HepG2 (cell line): ENCODE measurements around the gene C9orf43. TPM values are rescaled to one million over a fixed set of nuclear protein-coding genes. Genes with fewer than 3 reads are reported as not detected.

ENCODE experiments used
- ATF7-NPFF ChIP-seq: sonication (generic); formaldehyde crosslinking; IDR thresholded peaks from 2 replicates; pipeline ENCODE4 v1.8.1; 2023; ENCODE audit warnings: mild to moderate bottlenecking, low read depth, missing genetic modification reagents, moderate library complexity
- DMAP1 ChIP-seq: IDR thresholded peaks from 2 replicates; pipeline ENCODE4 v1.6.1; 2016
- FOXA1 ChIP-seq, 2 experiments: fragments of 450-650 bp in 1 of 2; sonication (generic) in 1 of 2; formaldehyde crosslinking in 1 of 2; IDR thresholded peaks; 2 replicates each; pipeline versions ENCODE4 v1.4.0 to v1.6.1; 2016 to 2020; ENCODE audit warnings: missing genetic modification reagents in 1 of 2
- GATA4 ChIP-seq: sonication (generic); IDR thresholded peaks from 2 replicates; pipeline ENCODE4 v1.6.1; 2016; ENCODE audit warnings: antibody characterized with exemption, low read depth, borderline replicate concordance
- SAFB2 ChIP-seq: sonication (generic); formaldehyde crosslinking; IDR thresholded peaks from 2 replicates; pipeline ENCODE4 v1.5.1; 2020; ENCODE audit warnings: missing genetic modification reagents, low read depth, mild to moderate bottlenecking, borderline replicate concordance
- SAP130 ChIP-seq: IDR thresholded peaks from 2 replicates; pipeline ENCODE4 v1.6.1; 2016; ENCODE audit warnings: low read depth
- SOX6 ChIP-seq, 2 experiments: fragments of 450-650 bp in 1 of 2; sonication (generic) in 1 of 2; formaldehyde crosslinking in 1 of 2; IDR thresholded peaks; 2 replicates each; pipeline versions ENCODE4 v1.4.0 to v1.6.1; 2017 to 2020; ENCODE audit warnings: antibody characterized with exemption in 1 of 2, mild to moderate bottlenecking in 1 of 2, missing genetic modification reagents in 1 of 2
- SUZ12 ChIP-seq: fragments of 150-350 bp; IDR thresholded peaks from 2 replicates; pipeline ENCODE4 v1.6.1; 2014; ENCODE audit warnings: low read depth, low read length
- ZEB1 ChIP-seq: IDR thresholded peaks from 2 replicates; pipeline ENCODE4 v1.6.1; 2012; ENCODE audit warnings: mild to moderate bottlenecking, low read depth, inconsistent platforms; ENCODE audit not compliant: insufficient replicate concordance
- ZNF501 ChIP-seq: sonication (generic); formaldehyde crosslinking; IDR thresholded peaks from 2 replicates; pipeline ENCODE4 v1.5.1; 2020; ENCODE audit warnings: mild to moderate bottlenecking, moderate library complexity, missing genetic modification reagents
- ZNF672 ChIP-seq: sonication (generic); formaldehyde crosslinking; IDR thresholded peaks from 2 replicates; pipeline ENCODE4 v1.8.1; 2022; ENCODE audit warnings: missing genetic modification reagents
- polyA plus RNA-seq, 8 experiments: library from polyadenylated mRNA; depleted of rRNA in 3 of 8; stranded (reverse) in 7 of 8; unstranded in 1 of 8; fragments of >200 nt; fragmentation: Illumina TruSeq in 4 of 8; extraction: Trizol in 4 of 8; gene quantifications; 2 replicates each; pipeline versions ENCODE4 v1.2.1 to v1.2.3, GENCODE V29; 2011 to 2016; ENCODE audit warnings: low read depth in 4 of 8, missing spikeins in 1 of 8, mixed read lengths in 1 of 8; ENCODE audit not compliant: insufficient read depth in 1 of 8
- total RNA-seq, 5 experiments: library from RNA; depleted of rRNA; stranded (reverse); fragments of >200 nt; fragmentation: Illumina TruSeq; extraction: Trizol; gene quantifications; 2 replicates each; pipeline ENCODE4 v1.2.3, GENCODE V29; 2016; ENCODE audit warnings: low read depth in 1 of 5
- TF ChIP-seq, protein P1 (sequence below): sonication (generic); formaldehyde crosslinking; IDR thresholded peaks from 2 replicates; pipeline ENCODE4 v1.4.0; 2020; ENCODE audit warnings: mild to moderate bottlenecking, missing genetic modification reagents
- TF ChIP-seq, protein P2 (sequence below): sonication (generic); formaldehyde crosslinking; IDR thresholded peaks from 2 replicates; pipeline ENCODE4 v1.4.0; 2020; ENCODE audit warnings: missing genetic modification reagents
- TF ChIP-seq, protein P3 (sequence below): IDR thresholded peaks from 2 replicates; pipeline ENCODE4 v1.6.1; 2016; ENCODE audit warnings: mild to moderate bottlenecking

C9orf43 gene
- total and polyA plus RNA-seq, 2 of the 13 experiments (the other 11 are each of a cell fraction or from before 2014, with no cell fraction given), result 0.24 to 0.31 TPM

DNA sequence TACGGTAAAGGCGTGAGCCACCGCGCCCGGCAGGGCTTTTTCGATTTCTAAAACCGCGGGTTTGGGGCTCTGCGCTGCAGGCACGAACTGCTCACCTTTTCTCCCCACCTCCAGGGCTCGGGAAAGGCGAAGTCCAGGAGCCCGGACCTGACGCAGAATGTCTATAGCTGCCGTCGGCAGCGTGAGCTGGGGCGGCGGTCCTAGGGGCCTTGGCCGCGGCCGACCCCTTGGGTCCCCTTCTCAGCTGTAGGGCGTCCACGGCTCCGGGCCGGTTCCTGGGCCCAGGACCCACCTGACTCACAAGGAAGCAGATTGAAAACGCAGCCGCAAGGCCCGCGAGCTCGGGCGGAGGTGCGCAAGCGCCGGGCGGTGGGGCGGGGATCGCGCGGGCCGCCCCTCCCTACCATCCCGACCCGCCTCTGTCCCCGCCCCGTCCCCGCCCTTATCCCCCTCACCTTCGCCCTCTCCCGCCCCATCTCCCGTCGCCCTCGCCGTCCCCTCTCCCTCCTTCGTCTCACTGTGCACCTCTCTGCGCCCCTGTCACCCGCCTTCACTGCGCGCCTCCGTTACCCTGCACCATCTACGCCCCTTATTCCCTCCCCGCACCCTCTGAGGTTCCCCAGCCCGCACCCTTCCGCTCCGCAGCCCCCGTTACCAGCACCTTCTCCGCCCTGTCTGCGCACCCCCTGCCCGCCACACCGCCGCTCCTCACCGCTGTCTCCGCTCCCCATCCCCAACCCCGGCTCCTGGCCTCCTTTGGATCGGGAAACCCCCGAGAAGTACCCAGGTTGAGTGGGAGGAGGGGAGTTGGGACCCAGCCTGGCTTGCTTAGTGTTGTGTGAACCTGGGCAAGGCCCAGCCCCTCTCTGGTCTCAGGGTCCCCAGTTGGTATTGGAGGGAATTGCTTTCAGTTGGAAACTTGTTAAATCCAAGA is 33.6 kb upstream of the C9orf43 start, which contains the start of gene HDHD3 (continued):
- TF ChIP-seq, protein P1, sequence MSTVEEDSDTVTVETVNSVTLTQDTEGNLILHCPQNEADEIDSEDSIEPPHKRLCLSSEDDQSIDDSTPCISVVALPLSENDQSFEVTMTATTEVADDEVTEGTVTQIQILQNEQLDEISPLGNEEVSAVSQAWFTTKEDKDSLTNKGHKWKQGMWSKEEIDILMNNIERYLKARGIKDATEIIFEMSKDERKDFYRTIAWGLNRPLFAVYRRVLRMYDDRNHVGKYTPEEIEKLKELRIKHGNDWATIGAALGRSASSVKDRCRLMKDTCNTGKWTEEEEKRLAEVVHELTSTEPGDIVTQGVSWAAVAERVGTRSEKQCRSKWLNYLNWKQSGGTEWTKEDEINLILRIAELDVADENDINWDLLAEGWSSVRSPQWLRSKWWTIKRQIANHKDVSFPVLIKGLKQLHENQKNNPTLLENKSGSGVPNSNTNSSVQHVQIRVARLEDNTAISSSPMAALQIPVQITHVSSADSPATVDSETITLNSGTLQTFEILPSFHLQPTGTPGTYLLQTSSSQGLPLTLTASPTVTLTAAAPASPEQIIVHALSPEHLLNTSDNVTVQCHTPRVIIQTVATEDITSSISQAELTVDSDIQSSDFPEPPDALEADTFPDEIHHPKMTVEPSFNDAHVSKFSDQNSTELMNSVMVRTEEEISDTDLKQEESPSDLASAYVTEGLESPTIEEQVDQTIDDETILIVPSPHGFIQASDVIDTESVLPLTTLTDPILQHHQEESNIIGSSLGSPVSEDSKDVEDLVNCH (CRISPR knock-in tag), result no peak
- TF ChIP-seq SAFB2 (no peak), GATA4 (peak; percentile 27; the same call in 1 of the 2 replicates), ZEB1 (peak; percentile 38), SOX6 (IDR thresholded peaks at IDR 0.05) (no peak), SOX6 (CRISPR knock-in tag; IDR thresholded peaks at IDR 0.05) (peak; percentile 31; the same call in 1 of the 2 replicates), DMAP1 (CRISPR knock-in tag) (peak; percentile 36; the same call in 1 of the 2 replicates), SUZ12 (no peak), ZNF672 (CRISPR knock-in tag) (0 out of 2 replicates have a peak, but pooled peaks have one; percentile 36), ATF7-NPFF (CRISPR knock-in tag) (peak; percentile 63; the same call in 1 of the 2 replicates), SAP130 (CRISPR knock-in tag) (peak; percentile 82), FOXA1 (IDR thresholded peaks at IDR 0.05) (no peak), FOXA1 (CRISPR knock-in tag; IDR thresholded peaks at IDR 0.05) (peak; percentile 25; the same call in 1 of the 2 replicates), ZNF501 (peak; percentile 54; the same call in 1 of the 2 replicates)
- TF ChIP-seq, protein P2, sequence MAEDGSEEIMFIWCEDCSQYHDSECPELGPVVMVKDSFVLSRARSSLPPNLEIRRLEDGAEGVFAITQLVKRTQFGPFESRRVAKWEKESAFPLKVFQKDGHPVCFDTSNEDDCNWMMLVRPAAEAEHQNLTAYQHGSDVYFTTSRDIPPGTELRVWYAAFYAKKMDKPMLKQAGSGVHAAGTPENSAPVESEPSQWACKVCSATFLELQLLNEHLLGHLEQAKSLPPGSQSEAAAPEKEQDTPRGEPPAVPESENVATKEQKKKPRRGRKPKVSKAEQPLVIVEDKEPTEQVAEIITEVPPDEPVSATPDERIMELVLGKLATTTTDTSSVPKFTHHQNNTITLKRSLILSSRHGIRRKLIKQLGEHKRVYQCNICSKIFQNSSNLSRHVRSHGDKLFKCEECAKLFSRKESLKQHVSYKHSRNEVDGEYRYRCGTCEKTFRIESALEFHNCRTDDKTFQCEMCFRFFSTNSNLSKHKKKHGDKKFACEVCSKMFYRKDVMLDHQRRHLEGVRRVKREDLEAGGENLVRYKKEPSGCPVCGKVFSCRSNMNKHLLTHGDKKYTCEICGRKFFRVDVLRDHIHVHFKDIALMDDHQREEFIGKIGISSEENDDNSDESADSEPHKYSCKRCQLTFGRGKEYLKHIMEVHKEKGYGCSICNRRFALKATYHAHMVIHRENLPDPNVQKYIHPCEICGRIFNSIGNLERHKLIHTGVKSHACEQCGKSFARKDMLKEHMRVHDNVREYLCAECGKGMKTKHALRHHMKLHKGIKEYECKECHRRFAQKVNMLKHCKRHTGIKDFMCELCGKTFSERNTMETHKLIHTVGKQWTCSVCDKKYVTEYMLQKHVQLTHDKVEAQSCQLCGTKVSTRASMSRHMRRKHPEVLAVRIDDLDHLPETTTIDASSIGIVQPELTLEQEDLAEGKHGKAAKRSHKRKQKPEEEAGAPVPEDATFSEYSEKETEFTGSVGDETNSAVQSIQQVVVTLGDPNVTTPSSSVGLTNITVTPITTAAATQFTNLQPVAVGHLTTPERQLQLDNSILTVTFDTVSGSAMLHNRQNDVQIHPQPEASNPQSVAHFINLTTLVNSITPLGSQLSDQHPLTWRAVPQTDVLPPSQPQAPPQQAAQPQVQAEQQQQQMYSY (CRISPR knock-in tag), result peak; percentile 50; the same call in 1 of the 2 replicates
- TF ChIP-seq, protein P3, sequence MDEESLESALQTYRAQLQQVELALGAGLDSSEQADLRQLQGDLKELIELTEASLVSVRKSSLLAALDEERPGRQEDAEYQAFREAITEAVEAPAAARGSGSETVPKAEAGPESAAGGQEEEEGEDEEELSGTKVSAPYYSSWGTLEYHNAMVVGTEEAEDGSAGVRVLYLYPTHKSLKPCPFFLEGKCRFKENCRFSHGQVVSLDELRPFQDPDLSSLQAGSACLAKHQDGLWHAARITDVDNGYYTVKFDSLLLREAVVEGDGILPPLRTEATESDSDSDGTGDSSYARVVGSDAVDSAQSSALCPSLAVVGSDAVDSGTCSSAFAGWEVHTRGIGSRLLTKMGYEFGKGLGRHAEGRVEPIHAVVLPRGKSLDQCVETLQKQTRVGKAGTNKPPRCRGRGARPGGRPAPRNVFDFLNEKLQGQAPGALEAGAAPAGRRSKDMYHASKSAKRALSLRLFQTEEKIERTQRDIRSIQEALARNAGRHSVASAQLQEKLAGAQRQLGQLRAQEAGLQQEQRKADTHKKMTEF, result peak; percentile 88
